B cell (primary cell): Measurements from ENCODE around the gene ACSM2B. TPM values are rescaled to one million over a fixed set of nuclear protein-coding genes. Genes with fewer than 3 reads are reported as not detected.
"Not testable (repeated sequence)": the region's sequence is repeated elsewhere in the genome, so short reads cannot be mapped to it uniquely, and the experiment has no call there.

Source experiments
- ATAC-seq: fragments of 200-7000 bp; cut with Tn5 transposase; one replicate; pipeline ENCODE4 v1.10.0; 2021; ENCODE audit warnings: low read depth, mild to moderate bottlenecking, moderate number of reproducible peaks, moderate library complexity
- CTCF ChIA-PET: fragments of 350-600 bp; sonication (Branson Sonifier 250); formaldehyde crosslinking; loops from one replicate; lab custom pipeline; 2021; ENCODE audit warnings: antibody characterized with exemption, inconsistent platforms; lab: Charles Lee
- POLR2A ChIA-PET: fragments of 350-600 bp; sonication (Branson Sonifier 250); formaldehyde crosslinking; loops from one replicate; lab custom pipeline; 2021; ENCODE audit warnings: antibody characterized with exemption; lab: Charles Lee
- DNase-seq: peaks from one replicate; pipeline ENCODE4 v3.0.0; 2013
- H2AFZ ChIP-seq: 2 replicates; pipeline ENCODE4 v1.6.1; 2012; ENCODE audit warnings: mild to moderate bottlenecking, low read depth, low read length; ENCODE audit not compliant: insufficient read depth, poor library complexity, severe bottlenecking
- H3K27ac ChIP-seq, 2 donors: 1 replicate in 1 of 2; 2 replicates in 1 of 2; pipeline ENCODE4 v1.5.1; 2012 to 2013; ENCODE audit warnings: low read length in 2 of 2, mild to moderate bottlenecking in 2 of 2, moderate library complexity in 1 of 2
- H3K27me3 ChIP-seq, 4 experiments: fragments of 200-600 bp in 1 of 4; sonication (generic) in 1 of 4; replicated peaks in 1 of 4; 1 replicate in 2 of 4; 2 replicates in 2 of 4; pipeline versions ENCODE4 v1.6.1 to v1.7.0; 2013 to 2016; ENCODE audit warnings: low read length in 3 of 4, mild to moderate bottlenecking in 2 of 4, mixed read lengths in 1 of 4, moderate library complexity in 1 of 4; ENCODE audit not compliant: insufficient read depth in 4 of 4, control insufficient read depth in 3 of 4; ENCODE audit errors: control extremely low read depth in 1 of 4
- H3K36me3 ChIP-seq, 2 experiments: replicated peaks in 1 of 2; 1 replicate in 1 of 2; 2 replicates in 1 of 2; pipeline versions ENCODE4 v1.6.1 to v1.7.1; 2013; ENCODE audit warnings: low read length in 1 of 2; ENCODE audit not compliant: insufficient read depth in 2 of 2, control insufficient read depth in 1 of 2; ENCODE audit errors: control extremely low read depth in 1 of 2, extremely low read depth in 1 of 2
- H3K4me1 ChIP-seq, 2 donors: fragments of 200-600 bp in 1 of 2; sonication (generic) in 1 of 2; 1 replicate in 1 of 2; 2 replicates in 1 of 2; pipeline versions ENCODE4 v1.5.1 to v1.6.1; 2013 to 2017; ENCODE audit warnings: low read length in 2 of 2; ENCODE audit not compliant: control insufficient read depth in 2 of 2, insufficient read depth in 2 of 2
- H3K4me2 ChIP-seq: replicated peaks from 2 replicates; pipeline ENCODE3; 2012; ENCODE audit warnings: mild to moderate bottlenecking, low read depth, low read length; ENCODE audit not compliant: poor library complexity, severe bottlenecking
- H3K4me3 ChIP-seq, 5 experiments: fragments of 200-600 bp in 1 of 5; sonication (generic) in 1 of 5; 1 replicate in 3 of 5; 2 replicates in 2 of 5; pipeline versions ENCODE4 v1.5.1 to v1.7.0; 2011 to 2016; ENCODE audit warnings: low read length in 4 of 5, mild to moderate bottlenecking in 4 of 5, low read depth in 2 of 5, control low read depth in 1 of 5, moderate library complexity in 1 of 5; ENCODE audit not compliant: insufficient read depth in 1 of 5; ENCODE audit errors: control extremely low read depth in 1 of 5, extremely low read depth in 1 of 5
- H3K79me2 ChIP-seq: fragments of 200-600 bp; sonication (generic); one replicate; pipeline ENCODE4 v1.6.0; 2016; ENCODE audit warnings: low read length; ENCODE audit not compliant: control insufficient read depth, insufficient read depth
- H3K9ac ChIP-seq: fragments of 200-600 bp; sonication (generic); 2 replicates; pipeline ENCODE4 v1.6.1; 2017; ENCODE audit warnings: mild to moderate bottlenecking, low read length, moderate library complexity
- H3K9me3 ChIP-seq, 3 donors: one replicate each; pipeline versions ENCODE4 v1.6.1 to v1.7.1; 2013; ENCODE audit warnings: low read length in 2 of 3; ENCODE audit not compliant: control insufficient read depth in 2 of 3, insufficient read depth in 1 of 3; ENCODE audit errors: control extremely low read depth in 1 of 3
- H4K20me1 ChIP-seq: 2 replicates; pipeline ENCODE4 v1.6.0; 2012; ENCODE audit warnings: mild to moderate bottlenecking, low read length; ENCODE audit not compliant: insufficient read depth, control insufficient read depth, poor library complexity, severe bottlenecking
- H3K27ac Mint-ChIP-seq: one replicate; pipeline ENCODE4 v1.8.0; 2021; ENCODE audit warnings: mixed read lengths
- H3K27me3 Mint-ChIP-seq: one replicate; pipeline ENCODE4 v1.8.0; 2021; ENCODE audit warnings: mixed read lengths
- H3K4me1 Mint-ChIP-seq: one replicate; pipeline ENCODE4 v1.8.0; 2021; ENCODE audit warnings: mixed read lengths
- H3K4me3 Mint-ChIP-seq: one replicate; pipeline ENCODE4 v1.8.0; 2021; ENCODE audit warnings: mixed read lengths
- H3K9me3 Mint-ChIP-seq: one replicate; pipeline ENCODE4 v1.8.0; 2022; ENCODE audit warnings: mixed read lengths; ENCODE audit not compliant: insufficient read depth
- EZH2 ChIP-seq: IDR thresholded peaks from 2 replicates; pipeline ENCODE4 v1.6.1; 2012; ENCODE audit warnings: borderline replicate concordance, low read depth, mild to moderate bottlenecking, moderate library complexity, low read length; ENCODE audit not compliant: insufficient read depth, poor library complexity, severe bottlenecking
- WGBS: methylation state at CpG from one replicate; pipeline ENCODE4 v1.1.5; 2013; ENCODE audit warnings: missing lambda C conversion rate; ENCODE audit not compliant: insufficient coverage; 5-methylcytosine and 5-hydroxymethylcytosine counted together
- intact Hi-C: fragments of 100-400 bp; cut with micrococcal nuclease; formaldehyde crosslinking; loops from one replicate; pipeline ENCODE4 v1.10.0; 2022
- polyA minus RNA-seq: library from RNA; depleted of rRNA, polyadenylated mRNA; stranded (reverse); fragments of >200 nt; gene quantifications from 2 replicates; pipeline ENCODE4 v1.2.3, GENCODE V29; 2012
- polyA plus RNA-seq: library from polyadenylated mRNA; depleted of rRNA; stranded (reverse); fragments of >200 nt; gene quantifications from 2 replicates; pipeline ENCODE4 v1.2.3, GENCODE V29; 2012
- total RNA-seq, 2 donors: library from RNA; stranded (reverse); fragments of 120-200 nt in 1 of 2; gene quantifications; 1 replicate in 1 of 2; 2 replicates in 1 of 2; pipeline versions ENCODE4 v1.2.3 to v1.2.4, GENCODE V29; 2013 to 2022
- TF ChIP-seq, protein P1 (sequence below): fragments of 200-600 bp; IDR thresholded peaks from one replicate; pipeline ENCODE4 v1.8.0; 2022; ENCODE audit warnings: antibody characterized with exemption, mild to moderate bottlenecking

The ACSM2B gene, protein sequence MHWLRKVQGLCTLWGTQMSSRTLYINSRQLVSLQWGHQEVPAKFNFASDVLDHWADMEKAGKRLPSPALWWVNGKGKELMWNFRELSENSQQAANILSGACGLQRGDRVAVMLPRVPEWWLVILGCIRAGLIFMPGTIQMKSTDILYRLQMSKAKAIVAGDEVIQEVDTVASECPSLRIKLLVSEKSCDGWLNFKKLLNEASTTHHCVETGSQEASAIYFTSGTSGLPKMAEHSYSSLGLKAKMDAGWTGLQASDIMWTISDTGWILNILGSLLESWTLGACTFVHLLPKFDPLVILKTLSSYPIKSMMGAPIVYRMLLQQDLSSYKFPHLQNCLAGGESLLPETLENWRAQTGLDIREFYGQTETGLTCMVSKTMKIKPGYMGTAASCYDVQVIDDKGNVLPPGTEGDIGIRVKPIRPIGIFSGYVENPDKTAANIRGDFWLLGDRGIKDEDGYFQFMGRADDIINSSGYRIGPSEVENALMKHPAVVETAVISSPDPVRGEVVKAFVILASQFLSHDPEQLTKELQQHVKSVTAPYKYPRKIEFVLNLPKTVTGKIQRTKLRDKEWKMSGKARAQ
- total RNA-seq (not detected in 2 replicates), polyA plus RNA-seq (not detected in 2 replicates), polyA minus RNA-seq (not detected in 2 replicates)
- total RNA-seq (2013) = not detected

GRCh38 chr16:20576145-20576544 lies at the start of gene ACSM2B:
TSS of gene ACSM2B (minus strand) at chr16:20576367. CDS start at chr16:20564845, 11,522 bp downstream.
- H3K27me3 ChIP-seq, H3K4me3 ChIP-seq, POLR2A ChIA-PET, H4K20me1 ChIP-seq, H3K27ac ChIP-seq, ATAC-seq, H3K27me3 Mint-ChIP-seq, DNase-seq, H3K36me3 ChIP-seq, H3K27ac Mint-ChIP-seq, H3K4me1 ChIP-seq, H3K9me3 ChIP-seq, H3K79me2 ChIP-seq, H2AFZ ChIP-seq, CTCF ChIA-PET, H3K9me3 Mint-ChIP-seq, H3K4me1 Mint-ChIP-seq, H3K9ac ChIP-seq, intact Hi-C loops, H3K4me3 Mint-ChIP-seq, H3K4me2 ChIP-seq: not testable (repeated sequence)
- no CpG with 5 or more reads among the region's 2 CpGs for WGBS

DNA sequence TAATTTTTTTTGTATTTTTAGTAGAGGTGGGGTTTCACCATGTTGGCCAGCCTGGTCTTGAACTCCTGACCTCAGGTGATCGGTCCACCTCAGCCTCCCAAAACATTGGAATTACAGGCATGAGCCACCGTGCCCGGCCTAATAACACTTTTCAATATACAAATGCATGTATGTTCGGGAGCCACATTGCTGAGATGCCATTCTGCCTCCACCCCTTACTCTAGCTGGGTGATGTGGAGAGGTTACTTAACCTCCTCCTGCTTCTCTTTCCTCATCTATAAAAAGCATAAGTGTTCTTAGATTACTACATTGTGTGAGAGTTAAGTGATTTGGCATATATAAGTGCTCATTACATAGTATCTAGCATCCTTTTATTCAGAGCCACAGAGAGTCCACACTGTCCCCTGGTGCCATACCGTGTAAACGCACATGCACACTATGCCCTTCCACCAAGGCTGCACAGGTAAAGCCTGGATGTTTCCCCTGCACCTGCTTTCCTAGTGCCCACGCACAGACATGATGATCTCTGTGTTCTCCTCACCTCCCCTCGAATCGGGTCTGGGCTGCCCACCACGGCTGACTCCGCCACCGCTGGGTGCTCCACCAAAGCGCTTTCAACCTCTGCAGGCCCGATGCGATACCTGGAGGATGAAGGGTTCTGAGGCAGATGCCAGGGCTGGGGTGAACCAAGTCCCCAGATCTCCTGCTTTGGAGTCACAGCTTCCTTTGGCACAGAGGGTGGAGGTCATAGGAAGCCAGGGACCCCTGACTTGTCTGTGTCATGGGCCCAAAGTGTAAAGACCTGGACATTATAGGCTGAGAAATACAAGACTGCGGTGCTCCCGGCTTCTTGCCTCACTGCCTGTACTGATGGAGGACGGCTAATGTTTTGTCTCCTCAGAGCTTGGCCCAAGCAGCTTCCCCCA lies 49.0 kb upstream of the ACSM2B start:
- Histone ChIP-seq H3K36me3 (no peaks in the 10 kb centered on the region), H3K79me2 (no peaks in the 10 kb centered on the region), H2AFZ (no peak overlapping the region), H3K9me3 (no peaks in the 10 kb centered on the region), H3K27ac (no peak overlapping the region), H3K4me3 (no peak overlapping the region), H4K20me1 (no peaks in the 10 kb centered on the region), H3K4me1 (peaks cover 10 to 11% of the 10 kb centered on the region in 2 donors), H3K9ac (no peak overlapping the region), H3K27me3 (peaks cover 0 to 4% (median 0%) of the 10 kb centered on the region in 4 experiments), H3K4me2 (no peak overlapping the region)
- ChIA-PET CTCF (no interaction called here), POLR2A (no interaction called here)
- no peaks in the 10 kb centered on the region for H3K9me3 Mint-ChIP-seq
- DNase-seq (no peak), ATAC-seq (no peak)
- TF ChIP-seq, protein P1, sequence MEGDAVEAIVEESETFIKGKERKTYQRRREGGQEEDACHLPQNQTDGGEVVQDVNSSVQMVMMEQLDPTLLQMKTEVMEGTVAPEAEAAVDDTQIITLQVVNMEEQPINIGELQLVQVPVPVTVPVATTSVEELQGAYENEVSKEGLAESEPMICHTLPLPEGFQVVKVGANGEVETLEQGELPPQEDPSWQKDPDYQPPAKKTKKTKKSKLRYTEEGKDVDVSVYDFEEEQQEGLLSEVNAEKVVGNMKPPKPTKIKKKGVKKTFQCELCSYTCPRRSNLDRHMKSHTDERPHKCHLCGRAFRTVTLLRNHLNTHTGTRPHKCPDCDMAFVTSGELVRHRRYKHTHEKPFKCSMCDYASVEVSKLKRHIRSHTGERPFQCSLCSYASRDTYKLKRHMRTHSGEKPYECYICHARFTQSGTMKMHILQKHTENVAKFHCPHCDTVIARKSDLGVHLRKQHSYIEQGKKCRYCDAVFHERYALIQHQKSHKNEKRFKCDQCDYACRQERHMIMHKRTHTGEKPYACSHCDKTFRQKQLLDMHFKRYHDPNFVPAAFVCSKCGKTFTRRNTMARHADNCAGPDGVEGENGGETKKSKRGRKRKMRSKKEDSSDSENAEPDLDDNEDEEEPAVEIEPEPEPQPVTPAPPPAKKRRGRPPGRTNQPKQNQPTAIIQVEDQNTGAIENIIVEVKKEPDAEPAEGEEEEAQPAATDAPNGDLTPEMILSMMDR = no peak
- TF ChIP-seq EZH2 = no peak
- peaks cover 8% of the 10 kb centered on the region for H3K27me3 Mint-ChIP-seq
- peaks cover 9% of the 10 kb centered on the region for H3K4me1 Mint-ChIP-seq
- no peak overlapping the region for H3K27ac Mint-ChIP-seq
- intact Hi-C loops = no loop called here
- WGBS = 99% methylated on average over 14 of the region's 18 CpGs
- H3K4me3 Mint-ChIP-seq = no peak overlapping the region
